ENCODE measurements around the gene EYS.

Gene EYS

DNA sequence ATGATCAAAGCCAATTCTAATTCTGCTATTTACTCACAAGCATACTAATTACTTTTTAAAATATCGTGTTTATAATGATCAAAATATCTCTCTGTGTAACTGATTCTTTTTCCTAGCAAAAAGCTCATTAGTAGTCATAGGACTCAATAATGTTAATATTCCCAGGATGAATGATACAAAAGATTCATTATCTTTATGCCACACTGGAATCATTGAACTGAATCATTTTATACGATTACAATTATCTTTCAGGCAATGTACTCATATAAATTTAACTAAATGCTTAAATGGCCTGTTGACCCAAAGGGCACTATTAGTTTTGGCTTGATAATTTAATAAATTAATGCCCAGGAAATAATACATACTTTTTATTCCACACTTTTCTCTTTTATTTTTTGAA lies 96.3 kb downstream of the EYS start:
- Histone ChIP-seq H3K9me3 (replicated peaks; ENCODE audit: insufficient read depth, low read length) (no peaks in the 10 kb centered on the region), H3K9me2 (replicated peaks; ENCODE audit: insufficient read depth, low read length) (no peaks in the 10 kb centered on the region), H3K79me2 (ENCODE audit: low read length) (no peaks in the 10 kb centered on the region), H4K20me1 (ENCODE audit: insufficient read depth, low read length) (no peaks in the 10 kb centered on the region), H3K9ac (ENCODE audit: low read length) (no peak overlapping the region), H3F3A (ENCODE audit: insufficient read depth, low read length) (no peaks in the 10 kb centered on the region), H3K27ac (ENCODE audit: low read length) (no peak overlapping the region), H3K4me2 (ENCODE audit: low read depth, low read length) (no peak overlapping the region), H3K36me3 (replicated peaks; ENCODE audit: insufficient read depth, low read length) (no peaks in the 10 kb centered on the region), H3K4me3 (ENCODE audit: low read length) (no peak overlapping the region), H2AFZ (ENCODE audit: low read length) (no peak overlapping the region), H3K4me1 (ENCODE audit: low read length) (no peaks in the 10 kb centered on the region), H3K27me3 (replicated peaks; ENCODE audit: insufficient read depth, low read length) (no peaks in the 10 kb centered on the region)
- no peak for DNase-seq
- no peak for TF ChIP-seq CTCF (IDR thresholded peaks at IDR 0.05; ENCODE audit: low read length)
- no peak for TF ChIP-seq EZH2phosphoT487 (IDR thresholded peaks at IDR 0.05; ENCODE audit: low read length)
- no peak for TF ChIP-seq EZH2 (optimal IDR thresholded peaks at IDR 0.05; ENCODE audit: low read depth, low read length)

- Histone ChIP-seq H3K9ac (ENCODE audit: low read length) (no peak overlapping the region), H3K4me2 (ENCODE audit: low read depth, low read length) (no peak overlapping the region), H4K20me1 (ENCODE audit: insufficient read depth, low read length) (no peaks in the 10 kb centered on the region), H3K4me1 (ENCODE audit: low read length) (no peaks in the 10 kb centered on the region), H3K27ac (ENCODE audit: low read length) (no peak overlapping the region), H3F3A (ENCODE audit: insufficient read depth, low read length) (no peaks in the 10 kb centered on the region), H3K9me3 (replicated peaks; ENCODE audit: insufficient read depth, low read length) (no peaks in the 10 kb centered on the region), H3K79me2 (ENCODE audit: low read length) (no peaks in the 10 kb centered on the region), H3K9me2 (replicated peaks; ENCODE audit: insufficient read depth, low read length) (no peaks in the 10 kb centered on the region), H3K27me3 (replicated peaks; ENCODE audit: insufficient read depth, low read length) (no peaks in the 10 kb centered on the region), H2AFZ (ENCODE audit: low read length) (no peak overlapping the region), H3K4me3 (ENCODE audit: low read length) (no peak overlapping the region), H3K36me3 (replicated peaks; ENCODE audit: insufficient read depth, low read length) (no peaks in the 10 kb centered on the region)
- TF ChIP-seq EZH2 (optimal IDR thresholded peaks at IDR 0.05; ENCODE audit: low read depth, low read length) (no peak), CTCF (IDR thresholded peaks at IDR 0.05; ENCODE audit: low read length) (no peak), EZH2phosphoT487 (IDR thresholded peaks at IDR 0.05; ENCODE audit: low read length) (no peak)
- no peak for DNase-seq
Observed at GRCh38 chr6:65595540-65595939, 111.5 kb downstream of the EYS start.

DNA sequence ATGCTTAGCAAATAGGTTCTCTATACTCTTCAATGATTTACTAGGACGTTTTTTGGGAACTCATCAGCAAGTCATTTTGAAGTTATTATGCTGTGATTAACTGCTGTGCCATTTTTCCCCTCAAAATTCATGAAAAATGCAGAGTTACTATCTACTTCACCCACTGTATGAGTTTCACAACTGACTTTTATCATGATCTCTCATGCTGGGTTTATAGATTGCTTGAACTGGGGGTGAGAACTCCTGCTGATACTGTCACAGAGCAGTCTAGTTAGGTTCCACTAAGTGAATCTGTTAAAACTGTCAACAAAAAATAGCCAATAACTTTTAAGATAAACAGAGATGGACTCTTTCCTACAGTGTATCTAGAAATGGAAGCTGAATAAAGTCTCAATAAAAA lies 136.7 kb downstream of the EYS start:
- H3K9me2 ChIP-seq (replicated peaks; ENCODE audit: insufficient read depth, low read length), result no peaks in the 10 kb centered on the region
- H3K4me3 ChIP-seq (ENCODE audit: low read length), result no peak overlapping the region
- no peak overlapping the region for H3K27ac ChIP-seq (ENCODE audit: low read length)
- H3K9ac ChIP-seq (ENCODE audit: low read length), result no peak overlapping the region
- no peaks in the 10 kb centered on the region for H4K20me1 ChIP-seq (ENCODE audit: insufficient read depth, low read length)
- H3K36me3 ChIP-seq (replicated peaks; ENCODE audit: insufficient read depth, low read length), result no peaks in the 10 kb centered on the region
- no peaks in the 10 kb centered on the region for H3K27me3 ChIP-seq (replicated peaks; ENCODE audit: insufficient read depth, low read length)
- no peak overlapping the region for H2AFZ ChIP-seq (ENCODE audit: low read length)
- H3K79me2 ChIP-seq (ENCODE audit: low read length), result no peaks in the 10 kb centered on the region
- H3K4me1 ChIP-seq (ENCODE audit: low read length), result no peaks in the 10 kb centered on the region
- no peaks in the 10 kb centered on the region for H3K9me3 ChIP-seq (replicated peaks; ENCODE audit: insufficient read depth, low read length)
- TF ChIP-seq CTCF (IDR thresholded peaks at IDR 0.05; ENCODE audit: low read length) (no peak), EZH2 (optimal IDR thresholded peaks at IDR 0.05; ENCODE audit: low read depth, low read length) (no peak), EZH2phosphoT487 (IDR thresholded peaks at IDR 0.05; ENCODE audit: low read length) (no peak)
- DNase-seq, result no peak
- no peaks in the 10 kb centered on the region for H3F3A ChIP-seq (ENCODE audit: insufficient read depth, low read length)
- H3K4me2 ChIP-seq (ENCODE audit: low read depth, low read length), result no peak overlapping the region

All from MM.1S (cell line).